Adrenal gland (tissue), 5 donors: ENCODE results near the gene NOX3.

Experiments used
- CTCF ChIP-seq, 6 experiments: fragments of 450-650 bp in 4 of 6; fragments of 200-600 bp in 2 of 6; sonication (generic) in 1 of 6; IDR thresholded peaks; 1 replicate in 5 of 6; 2 replicates in 1 of 6; pipeline versions ENCODE4 v1.5.1 to v1.8.0; 2016 to 2021; ENCODE audit warnings: antibody characterized with exemption in 6 of 6, mild to moderate bottlenecking in 2 of 6, moderate library complexity in 1 of 6
- POLR2A ChIP-seq, 2 donors: fragments of 450-650 bp; IDR thresholded peaks; one replicate each; pipeline ENCODE4 v1.6.1; 2017; ENCODE audit warnings: antibody characterized with exemption in 2 of 2, mild to moderate bottlenecking in 2 of 2, moderate library complexity in 1 of 2
- donor health status: DM: no; HTN: no; CAD: no.

- TF ChIP-seq CTCF (IDR thresholded peaks at IDR 0.05), result no peak
- TF ChIP-seq POLR2A (IDR thresholded peaks at IDR 0.05), result no peak
Observed at GRCh38 chr6:155498370-155498769, 42.7 kb upstream of the NOX3 start.
